Lung (tissue), 12 donors: Measurements from ENCODE around the gene NEURL1B. TPM values are rescaled to one million over a fixed set of nuclear protein-coding genes. Genes with fewer than 3 reads are reported as not detected.

Experiments used
- ATAC-seq: fragments of 200-7000 bp; cut with Tn5 transposase; one replicate; pipeline ENCODE4 v1.9.1; 2020; ENCODE audit warnings: moderate number of reproducible peaks; ENCODE audit not compliant: insufficient read depth, low FRiP score
- DNase-seq, 3 donors: peaks; one replicate each; pipeline ENCODE4 v3.0.0-alpha.2; 2013 to 2017
- H3K27ac ChIP-seq, 2 donors: one replicate each; pipeline ENCODE4 v1.5.1; 2013; ENCODE audit warnings: mild to moderate bottlenecking in 2 of 2, moderate library complexity in 2 of 2, control low read depth in 1 of 2, inconsistent platforms in 1 of 2, low read depth in 1 of 2, low read length in 1 of 2
- H3K27me3 ChIP-seq, 3 donors: one replicate each; pipeline ENCODE4 v1.5.1; 2013; ENCODE audit warnings: low read length in 2 of 3; ENCODE audit not compliant: control insufficient read depth in 3 of 3, insufficient read depth in 3 of 3
- H3K36me3 ChIP-seq, 4 donors: one replicate each; pipeline ENCODE4 v1.5.1; 2013; ENCODE audit warnings: low read length in 4 of 4, mild to moderate bottlenecking in 1 of 4, moderate library complexity in 1 of 4; ENCODE audit not compliant: control insufficient read depth in 4 of 4, insufficient read depth in 4 of 4
- H3K4me1 ChIP-seq, 5 donors: one replicate each; pipeline ENCODE4 v1.5.1; 2013; ENCODE audit warnings: low read length in 5 of 5, mild to moderate bottlenecking in 2 of 5, moderate library complexity in 1 of 5; ENCODE audit not compliant: control insufficient read depth in 5 of 5, insufficient read depth in 5 of 5
- H3K4me3 ChIP-seq: one replicate; pipeline ENCODE4 v1.5.1; 2013; ENCODE audit warnings: mild to moderate bottlenecking, control low read depth, moderate library complexity
- H3K9ac ChIP-seq, 2 donors: one replicate each; pipeline ENCODE4 v1.5.1; 2013; ENCODE audit warnings: low read length in 2 of 2, control low read depth in 1 of 2; ENCODE audit not compliant: insufficient read depth in 1 of 2
- H3K9me3 ChIP-seq, 4 donors: one replicate each; pipeline ENCODE4 v1.5.1; 2013; ENCODE audit warnings: low read length in 3 of 4, mild to moderate bottlenecking in 1 of 4, moderate library complexity in 1 of 4; ENCODE audit not compliant: control insufficient read depth in 4 of 4, insufficient read depth in 3 of 4
- CTCF ChIP-seq: IDR thresholded peaks from 2 replicates; pipeline ENCODE4 v1.5.1; 2012; ENCODE audit warnings: mild to moderate bottlenecking; ENCODE audit errors: control extremely low read depth, extremely low read depth
- WGBS, 2 donors: extraction: QIAGEN DNeasy Blood & Tissue Kit; methylation state at CpG; one replicate each; pipeline ENCODE4 v1.1.7; 2013; 5-methylcytosine and 5-hydroxymethylcytosine counted together
- polyA plus RNA-seq, 2 donors: library from polyadenylated mRNA; stranded (reverse); fragments of 200-250 nt; gene quantifications; one replicate each; pipeline ENCODE4 v1.2.1, GENCODE V29; 2013
- total RNA-seq, 2 donors: library from RNA; depleted of rRNA in 1 of 2; stranded (reverse); fragments of >200 nt in 1 of 2; gene quantifications; one replicate each; pipeline ENCODE4 v1.2.1, GENCODE V29; 2014 to 2021
- donor health status: control.
- donor health status: control.
- donor health status: Bipolar disorder and iron deficiency.
- donor health status: healthy.
- donor health status: DM: yes; HTN: yes; CAD: no.

NEURL1B gene
- total and polyA plus RNA-seq, 4 donors = 5.1 to 26.4 (median 11.8) TPM

- no peak for TF ChIP-seq CTCF
- DNase-seq (no peak), ATAC-seq (no peak)
- Histone ChIP-seq H3K4me3 (no peak overlapping the region), H3K9ac (no peak overlapping the region), H3K27me3 (no peaks in the 10 kb centered on the region), H3K9me3 (no peaks in the 10 kb centered on the region), H3K36me3 (no peaks in the 10 kb centered on the region), H3K4me1 (peaks cover 0 to 21% (median 11%) of the 10 kb centered on the region in 5 donors), H3K27ac (no peak overlapping the region)
- 97% methylated on average over 4 of the region's 4 CpGs for WGBS, 2 donors
These were observed 78.1 kb downstream of the NEURL1B start for GRCh38 chr5:172719211-172719610.

GRCh38 chr5:172720655-172721054, 79.6 kb downstream of the NEURL1B start:
- Histone ChIP-seq H3K4me1 (peaks cover 0 to 11% (median 6%) of the 10 kb centered on the region in 5 donors), H3K9ac (no peak overlapping the region), H3K9me3 (no peaks in the 10 kb centered on the region), H3K27ac (peak overlapping the region in 1 of 2 donors; percentile 56), H3K4me3 (no peak overlapping the region), H3K36me3 (no peaks in the 10 kb centered on the region), H3K27me3 (no peaks in the 10 kb centered on the region)
- no peak for TF ChIP-seq CTCF
- no peak for DNase-seq
- no peak for ATAC-seq
- 77 to 78% methylated on average over 5 of the region's 5 CpGs for WGBS, 2 donors

DNA sequence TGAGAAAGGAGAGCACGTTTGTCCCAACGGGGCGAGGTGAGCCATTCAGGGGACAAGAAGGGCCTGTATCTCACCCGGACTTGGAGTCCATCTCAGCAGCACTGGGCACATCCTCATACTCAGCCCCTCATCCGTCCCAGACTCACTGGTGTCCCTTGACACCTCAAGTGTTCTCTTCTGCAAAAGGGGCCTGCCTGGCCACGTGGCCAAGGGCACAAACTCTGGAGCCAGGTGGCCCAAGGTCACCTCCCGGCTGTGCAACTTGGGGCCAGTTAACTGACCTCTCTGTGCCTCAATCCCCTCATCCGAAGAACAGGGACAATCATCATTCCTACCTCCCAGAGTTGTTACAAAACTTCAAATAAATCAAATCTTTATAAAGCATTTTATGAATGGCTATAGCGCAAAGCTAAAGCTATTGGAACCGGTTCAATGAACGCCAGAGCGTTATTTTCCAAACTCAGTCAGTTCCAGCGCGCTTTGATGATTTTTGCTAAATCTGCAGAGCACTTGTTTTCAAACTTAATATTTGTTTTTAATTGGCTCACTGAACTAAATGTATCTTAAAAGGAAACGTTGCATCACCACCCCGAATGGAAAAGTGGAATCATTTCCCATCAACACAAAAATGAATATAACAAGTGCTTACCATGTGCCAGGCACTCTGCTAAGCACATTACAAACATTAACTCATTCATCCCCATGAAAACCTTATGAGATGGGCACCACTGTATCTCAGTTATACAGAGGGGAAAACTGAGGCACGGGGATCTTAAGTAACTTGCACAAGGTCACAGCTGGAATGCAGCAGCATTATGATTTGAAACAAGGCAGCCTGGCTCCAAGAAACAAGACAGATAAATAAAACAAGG, 80.6 kb downstream of the NEURL1B start:
- ATAC-seq = peak; percentile 53
- Histone ChIP-seq H3K4me1 (peaks cover 0 to 11% (median 2%) of the 10 kb centered on the region in 5 donors), H3K36me3 (no peaks in the 10 kb centered on the region), H3K27me3 (no peaks in the 10 kb centered on the region), H3K9ac (peak overlapping the region in 1 of 2 donors; percentile 36), H3K4me3 (no peak overlapping the region), H3K9me3 (no peaks in the 10 kb centered on the region), H3K27ac (peak overlapping the region in 1 of 2 donors; percentile 30)
- 47 to 63% methylated on average over 17 of the region's 17 CpGs for WGBS, 2 donors
- TF ChIP-seq CTCF = no peak
- peak in 2 of 3 donors; percentile 86 to 87 for DNase-seq
